K562 (cell line): ENCODE results near the gene TBC1D5. TPM values are rescaled to one million over a fixed set of nuclear protein-coding genes. Genes with fewer than 3 reads are reported as not detected.

Source experiments
- ATAC-seq: fragments of 200-7000 bp; cut with Tn5 transposase; 3 replicates; pipeline ENCODE4 v1.9.1; 2020; ENCODE audit warnings: moderate library complexity
- BruUV-seq: library from RNA; stranded (reverse); fragments of 400-500 nt; replicated peaks from 2 replicates; lab custom pipeline; 2021; lab: Mats Ljungman, UMichigan
- CTCF ChIA-PET: fragments of 300-600 bp; formaldehyde crosslinking; extraction: SDS; loops from one replicate; lab custom pipeline; 2021; ENCODE audit warnings: low intra/inter-chr PET ratio; lab: Yijun Ruan, JAX
- POLR2A ChIA-PET: fragments of 300-600, 350-650 bp; sonication (Branson Sonifier 250); formaldehyde crosslinking; extraction: SDS; loops from one replicate; lab custom pipeline; 2021; ENCODE audit warnings: antibody characterized with exemption, inconsistent platforms; lab: Yijun Ruan, JAX
- DNase-seq, 4 experiments: peaks; one replicate each; pipeline versions ENCODE4 v3.0.0 to v3.0.0-alpha.2; 2011 to 2018; ENCODE audit warnings: low spot score in 3 of 4, mixed read lengths in 3 of 4; ENCODE audit errors: extremely low read depth in 1 of 4
- FAIRE-seq: peaks from 2 replicates; lab custom pipeline; 2011; peaks lifted over from hg19 to GRCh38; lab: Jason Lieb, UNC
- H2AFZ ChIP-seq: 2 replicates; pipeline ENCODE4 v1.6.0; 2011; ENCODE audit warnings: low read depth, low read length, control low read depth, inconsistent platforms
- H3K27ac ChIP-seq: fragments of 200-600 bp; 3 replicates; pipeline ENCODE4 v1.8.0; 2011; ENCODE audit warnings: low read depth, mild to moderate bottlenecking, control low read depth, inconsistent platforms, low read length, moderate library complexity, mixed read lengths; ENCODE audit errors: extremely low read depth
- H3K27me3 ChIP-seq, 2 experiments: fragments of 300-600 bp in 1 of 2; 2 replicates in 1 of 2; 3 replicates in 1 of 2; pipeline versions ENCODE4 v1.6.0 to v1.8.0; 2011; ENCODE audit warnings: inconsistent platforms in 2 of 2, low read length in 2 of 2, mild to moderate bottlenecking in 1 of 2, mixed read lengths in 1 of 2, moderate library complexity in 1 of 2; ENCODE audit not compliant: control insufficient read depth in 2 of 2, insufficient read depth in 2 of 2
- H3K36me3 ChIP-seq: fragments of 300-600 bp; 3 replicates; pipeline ENCODE4 v1.8.0; 2011; ENCODE audit warnings: mild to moderate bottlenecking, low read length, inconsistent platforms; ENCODE audit not compliant: control insufficient read depth, insufficient read depth
- H3K4me1 ChIP-seq, 2 experiments: fragments of 200-600 bp in 1 of 2; replicated peaks in 1 of 2; 2 replicates in 1 of 2; 3 replicates in 1 of 2; pipeline versions ENCODE4 v1.5.1 to v1.8.0; 2011; ENCODE audit warnings: inconsistent platforms in 2 of 2, low read length in 2 of 2, mild to moderate bottlenecking in 1 of 2, mixed read lengths in 1 of 2, moderate library complexity in 1 of 2; ENCODE audit not compliant: control insufficient read depth in 2 of 2, insufficient read depth in 2 of 2
- H3K4me2 ChIP-seq: 2 replicates; pipeline ENCODE4 v1.6.1; 2011; ENCODE audit warnings: low read length, control low read depth, inconsistent platforms, mixed read lengths; ENCODE audit not compliant: insufficient read depth
- H3K4me3 ChIP-seq: fragments of 200-600 bp; sonication (generic), shearing (Covaris generic); 2 replicates; pipeline ENCODE4 v1.5.1; 2016; ENCODE audit warnings: control low read depth, inconsistent platforms
- H3K79me2 ChIP-seq: fragments of 200-600 bp; 3 replicates; pipeline ENCODE4 v1.8.0; 2011; ENCODE audit warnings: low read length, inconsistent platforms; ENCODE audit not compliant: control insufficient read depth, insufficient read depth
- H3K9ac ChIP-seq, 2 experiments: 2 replicates each; pipeline versions ENCODE4 v1.6.0 to v1.6.1; 2011; ENCODE audit warnings: low read depth in 2 of 2, low read length in 2 of 2, control low read depth in 1 of 2, inconsistent platforms in 1 of 2, mild to moderate bottlenecking in 1 of 2, mixed read lengths in 1 of 2; ENCODE audit not compliant: insufficient read depth in 1 of 2
- H3K9me1 ChIP-seq: one replicate; pipeline ENCODE4 v1.6.0; 2011; ENCODE audit warnings: inconsistent platforms, mild to moderate bottlenecking, low read length, moderate library complexity; ENCODE audit not compliant: control insufficient read depth, insufficient read depth
- H3K9me3 ChIP-seq: replicated peaks from 2 replicates; pipeline ENCODE4 v1.5.1; 2011; ENCODE audit warnings: low read depth, low read length, inconsistent platforms; ENCODE audit not compliant: control insufficient read depth, insufficient read depth
- H4K20me1 ChIP-seq: replicated peaks from 2 replicates; pipeline ENCODE4 v1.6.1; 2011; ENCODE audit warnings: low read length, inconsistent platforms, mixed read lengths; ENCODE audit not compliant: control insufficient read depth, insufficient read depth
- SAFB ChIP-seq: fragments of 200-400 bp; formaldehyde crosslinking; IDR thresholded peaks from 2 replicates; pipeline ENCODE4 v1.6.1; 2017; ENCODE audit warnings: low read depth, low read length, borderline replicate concordance
- ZNF512 ChIP-seq: IDR thresholded peaks from 2 replicates; pipeline ENCODE4 v1.6.1; 2016; ENCODE audit warnings: missing genetic modification characterization, missing compliant biosample characterization
- WGBS: fragments of 100-300 bp; shearing (Covaris generic); methylation state at CpG from one replicate; pipeline ENCODE4 v1.1.6; 2016; ENCODE audit warnings: low coverage, mixed read lengths; ENCODE audit not compliant: insufficient coverage; ENCODE audit errors: missing lambda C conversion rate; 5-methylcytosine and 5-hydroxymethylcytosine counted together
- in situ Hi-C: fragments of 300-500 bp; cut with MboI; formaldehyde crosslinking; loops from 4 replicates; pipeline ENCODE4 v1.15.0; 2018; ENCODE audit warnings: inconsistent platforms, mixed read lengths
- intact Hi-C: fragments of 100-400 bp; cut with micrococcal nuclease; formaldehyde crosslinking; loops from 2 replicates; pipeline ENCODE4 v1.14.2; 2022
- polyA plus RNA-seq, 8 experiments: library from polyadenylated mRNA; depleted of rRNA in 4 of 8; stranded (reverse) in 5 of 8; unstranded in 3 of 8; fragments of >200 nt; fragmentation: Nextera tagmentation in 2 of 8; fragmentation: Illumina TruSeq in 1 of 8; extraction: Ambion mirVana in 2 of 8; extraction: Trizol in 1 of 8; gene quantifications; 2 replicates each; pipeline versions ENCODE4 v1.2.1 to v1.2.3, GENCODE V29; 2011 to 2014; ENCODE audit warnings: inconsistent platforms in 1 of 8, missing spikeins in 1 of 8
- total RNA-seq, 7 experiments: library from RNA; depleted of rRNA in 6 of 7; stranded (reverse); fragments of >200 nt in 6 of 7; fragmentation: Illumina TruSeq in 2 of 7; extraction: Trizol in 2 of 7; gene quantifications; 2 replicates each; pipeline versions ENCODE4 v1.2.1 to v1.2.3, GENCODE V29; 2011 to 2021; ENCODE audit warnings: low replicate concordance in 1 of 7

Gene TBC1D5
- total and polyA plus RNA-seq, 9 of the 15 experiments (the other 6 are each of a cell fraction or from before 2014, with no cell fraction given) = 2.9 to 38.1 (median 25.6) TPM

GRCh38 chr3:17479681-17480405 lies 262.6 kb downstream of the TBC1D5 start:
- H2AFZ ChIP-seq = no peak overlapping the region
- no peak overlapping the region for H3K27ac ChIP-seq
- no peaks in the 10 kb centered on the region for H4K20me1 ChIP-seq
- no peaks in the 10 kb centered on the region for H3K9me1 ChIP-seq
- H3K79me2 ChIP-seq = no peaks in the 10 kb centered on the region
- POLR2A ChIA-PET = interaction anchor here (0.6 to 1.0 kb wide), 3 partner anchors 10 to 179 kb away, joined by 3 read pairs; no protein-coding TSS in a partner anchor
- no peak overlapping the region for H3K4me3 ChIP-seq
- intact Hi-C loops (no loop called here), in situ Hi-C loops (no loop called here)
- ATAC-seq (no peak), FAIRE-seq (no peak), DNase-seq (no peak)
- TF ChIP-seq SAFB = no peak
- no peak for TF ChIP-seq ZNF512 (tag)
- H3K4me1 ChIP-seq = peaks cover 0 to 4% of the 10 kb centered on the region in 2 experiments; a peak in 1 of 5 replicates
- no peaks in the 10 kb centered on the region for H3K9me3 ChIP-seq
- H3K4me2 ChIP-seq = no peak overlapping the region
- BruUV-seq = no TSS peak
- H3K27me3 ChIP-seq = no peaks in the 10 kb centered on the region
- no peaks in the 10 kb centered on the region for H3K36me3 ChIP-seq
- CTCF ChIA-PET = no interaction called here
- no peak overlapping the region for H3K9ac ChIP-seq
- WGBS = 55% methylated on average over 16 of the region's 16 CpGs
